Measurements from ENCODE around the gene BRD1. TPM values are rescaled to one million over a fixed set of nuclear protein-coding genes. Genes with fewer than 3 reads are reported as not detected.

Gene BRD1
- total and polyA plus RNA-seq, 4 donors = 16.6 to 51.5 (median 28.1) TPM

DNA sequence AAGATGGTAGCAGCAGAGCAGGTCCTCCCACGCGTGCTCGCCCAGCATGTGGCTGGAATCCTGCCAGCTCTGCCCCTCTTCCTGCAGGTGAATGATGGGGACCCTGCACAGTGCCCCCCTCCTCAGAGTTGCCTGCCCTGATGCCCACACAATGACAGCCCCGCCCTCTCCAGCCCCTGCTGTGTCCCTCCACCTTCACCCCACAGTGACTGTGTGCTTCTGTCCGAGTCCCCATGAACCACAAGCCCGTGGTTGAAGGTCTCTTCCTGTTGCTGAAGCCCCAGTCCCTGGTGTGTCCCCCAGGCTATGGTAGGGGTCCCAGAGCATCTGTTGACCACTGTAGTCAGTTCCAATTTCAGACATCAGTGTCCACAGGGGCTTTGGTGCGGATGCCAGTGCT, 71.0 kb downstream of the BRD1 start:
- Histone ChIP-seq H3K36me3 (ENCODE audit: control insufficient read depth in 4 of 4, insufficient read depth in 4 of 4, low read length in 4 of 4) (no peaks in the 10 kb centered on the region), H3K9me3 (ENCODE audit: control insufficient read depth in 4 of 4, insufficient read depth in 3 of 4, low read length in 3 of 4) (peaks cover 0 to 6% (median 2%) of the 10 kb centered on the region in 4 donors), H3K27me3 (ENCODE audit: control insufficient read depth in 3 of 3, insufficient read depth in 3 of 3, low read length in 2 of 3) (no peaks in the 10 kb centered on the region), H3K27ac (ENCODE audit: low read depth in 1 of 2, low read length in 1 of 2) (no peak overlapping the region), H3K4me3 (no peak overlapping the region), H3K9ac (ENCODE audit: insufficient read depth in 1 of 2, low read length in 2 of 2) (no peak overlapping the region), H3K4me1 (ENCODE audit: control insufficient read depth in 5 of 5, insufficient read depth in 5 of 5, low read length in 5 of 5) (peaks cover 0 to 3% (median 0%) of the 10 kb centered on the region in 5 donors)
- ATAC-seq (ENCODE audit: insufficient read depth, low FRiP score) (no peak), DNase-seq (no peak)
- 85 to 88% methylated on average over 7 of the region's 7 CpGs for WGBS, 2 donors
- TF ChIP-seq, protein P1, sequence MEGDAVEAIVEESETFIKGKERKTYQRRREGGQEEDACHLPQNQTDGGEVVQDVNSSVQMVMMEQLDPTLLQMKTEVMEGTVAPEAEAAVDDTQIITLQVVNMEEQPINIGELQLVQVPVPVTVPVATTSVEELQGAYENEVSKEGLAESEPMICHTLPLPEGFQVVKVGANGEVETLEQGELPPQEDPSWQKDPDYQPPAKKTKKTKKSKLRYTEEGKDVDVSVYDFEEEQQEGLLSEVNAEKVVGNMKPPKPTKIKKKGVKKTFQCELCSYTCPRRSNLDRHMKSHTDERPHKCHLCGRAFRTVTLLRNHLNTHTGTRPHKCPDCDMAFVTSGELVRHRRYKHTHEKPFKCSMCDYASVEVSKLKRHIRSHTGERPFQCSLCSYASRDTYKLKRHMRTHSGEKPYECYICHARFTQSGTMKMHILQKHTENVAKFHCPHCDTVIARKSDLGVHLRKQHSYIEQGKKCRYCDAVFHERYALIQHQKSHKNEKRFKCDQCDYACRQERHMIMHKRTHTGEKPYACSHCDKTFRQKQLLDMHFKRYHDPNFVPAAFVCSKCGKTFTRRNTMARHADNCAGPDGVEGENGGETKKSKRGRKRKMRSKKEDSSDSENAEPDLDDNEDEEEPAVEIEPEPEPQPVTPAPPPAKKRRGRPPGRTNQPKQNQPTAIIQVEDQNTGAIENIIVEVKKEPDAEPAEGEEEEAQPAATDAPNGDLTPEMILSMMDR (IDR thresholded peaks at IDR 0.05; ENCODE audit: control extremely low read depth, extremely low read depth) = no peak

DNA sequence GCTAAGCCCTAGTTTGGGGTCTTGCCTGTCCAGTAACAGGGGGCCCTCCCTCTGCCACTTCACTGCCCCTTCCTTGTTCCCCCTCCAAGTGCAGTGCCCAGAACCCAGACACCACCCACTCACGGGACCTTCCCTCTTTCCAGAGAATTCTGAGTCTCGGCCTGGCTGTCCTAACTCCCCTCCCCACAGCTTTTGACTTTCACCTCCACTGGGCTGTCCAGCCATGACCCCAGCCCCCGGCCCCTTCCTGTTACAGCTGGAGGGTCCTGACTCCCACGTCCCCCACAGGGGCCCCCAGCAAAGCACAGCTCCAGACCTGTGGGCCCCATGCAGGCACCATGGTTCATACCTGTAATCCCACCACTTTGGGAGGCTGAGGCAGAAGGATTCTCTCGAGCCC, 71.5 kb downstream of the BRD1 start:
- Histone ChIP-seq H3K4me1 (ENCODE audit: control insufficient read depth in 5 of 5, insufficient read depth in 5 of 5, low read length in 5 of 5) (peaks cover 0 to 3% (median 0%) of the 10 kb centered on the region in 5 donors), H3K27me3 (ENCODE audit: control insufficient read depth in 3 of 3, insufficient read depth in 3 of 3, low read length in 2 of 3) (no peaks in the 10 kb centered on the region), H3K9me3 (ENCODE audit: control insufficient read depth in 4 of 4, insufficient read depth in 3 of 4, low read length in 3 of 4) (peaks cover 0 to 6% (median 2%) of the 10 kb centered on the region in 4 donors), H3K4me3 (no peak overlapping the region), H3K36me3 (ENCODE audit: control insufficient read depth in 4 of 4, insufficient read depth in 4 of 4, low read length in 4 of 4) (no peaks in the 10 kb centered on the region), H3K9ac (ENCODE audit: insufficient read depth in 1 of 2, low read length in 2 of 2) (no peak overlapping the region), H3K27ac (ENCODE audit: low read depth in 1 of 2, low read length in 1 of 2) (no peak overlapping the region)
- ATAC-seq (ENCODE audit: insufficient read depth, low FRiP score) (no peak), DNase-seq (no peak)
- 79 to 86% methylated on average over 5 of the region's 5 CpGs for WGBS, 2 donors
- TF ChIP-seq, protein P1 (IDR thresholded peaks at IDR 0.05; ENCODE audit: control extremely low read depth, extremely low read depth) = no peak

DNA sequence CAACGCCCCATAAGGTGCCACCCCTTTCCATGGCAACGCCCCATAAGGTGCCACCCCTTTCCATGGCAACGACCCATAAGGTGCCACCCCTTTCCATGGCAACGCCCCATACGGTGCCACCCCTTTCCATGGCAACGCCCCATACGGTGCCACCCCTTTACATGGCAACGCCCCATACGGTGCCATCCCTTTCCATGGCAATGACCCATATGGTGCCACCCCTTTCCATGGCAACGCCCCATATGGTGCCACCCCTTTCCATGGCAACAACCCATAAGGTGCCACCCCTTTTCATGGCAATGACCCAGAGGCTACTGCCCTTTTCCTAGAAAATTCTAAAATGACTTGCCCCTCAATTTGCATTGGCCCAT, 72.1 kb downstream of the BRD1 start:
- no peak for ATAC-seq (ENCODE audit: insufficient read depth, low FRiP score)
- 91 to 98% methylated on average over 10 of the region's 10 CpGs for WGBS, 2 donors
- H3K4me1 ChIP-seq (ENCODE audit: control insufficient read depth in 5 of 5, insufficient read depth in 5 of 5, low read length in 5 of 5) = peaks cover 0 to 2% (median 0%) of the 10 kb centered on the region in 5 donors
- no peak for DNase-seq
- TF ChIP-seq, protein P1 (IDR thresholded peaks at IDR 0.05; ENCODE audit: control extremely low read depth, extremely low read depth) = no peak
- H3K27ac ChIP-seq (ENCODE audit: low read depth in 1 of 2, low read length in 1 of 2) = no peak overlapping the region
- no peaks in the 10 kb centered on the region for H3K27me3 ChIP-seq (ENCODE audit: control insufficient read depth in 3 of 3, insufficient read depth in 3 of 3, low read length in 2 of 3)
- no peaks in the 10 kb centered on the region for H3K36me3 ChIP-seq (ENCODE audit: control insufficient read depth in 4 of 4, insufficient read depth in 4 of 4, low read length in 4 of 4)
- H3K9me3 ChIP-seq (ENCODE audit: control insufficient read depth in 4 of 4, insufficient read depth in 3 of 4, low read length in 3 of 4) = peaks cover 0 to 6% (median 2%) of the 10 kb centered on the region in 4 donors
- no peak overlapping the region for H3K9ac ChIP-seq (ENCODE audit: insufficient read depth in 1 of 2, low read length in 2 of 2)
- no peak overlapping the region for H3K4me3 ChIP-seq

All from lung (tissue), 12 donors.